ENCODE measurements around the gene UTRN.

UTRN gene

GRCh38 chr6:144314562-144314961 is 29.4 kb downstream of the UTRN start:
- no peak for DNase-seq

GRCh38 chr6:144315226-144315980 is 30.3 kb downstream of the UTRN start:
- DNase-seq, result no peak

GRCh38 chr6:144315981-144316861 is 31.1 kb downstream of the UTRN start:
- DNase-seq, result no peak

- no peak for DNase-seq
Observed at GRCh38 chr6:144316862-144317195, 31.7 kb downstream of the UTRN start.

- no peak for DNase-seq
Observed at GRCh38 chr6:144317736-144318135, 32.6 kb downstream of the UTRN start.

- no peak for DNase-seq
Observed at GRCh38 chr6:144319211-144319610, 34.1 kb downstream of the UTRN start.

GRCh38 chr6:144320741-144321140 is 35.6 kb downstream of the UTRN start:
- DNase-seq, result peak; percentile 79

- DNase-seq, result no peak
Observed at GRCh38 chr6:144321839-144322591, 36.9 kb downstream of the UTRN start.

GRCh38 chr6:144325232-144325631 is 40.1 kb downstream of the UTRN start:
- no peak for DNase-seq

GRCh38 chr6:144326393-144326792 is 41.3 kb downstream of the UTRN start:
- no peak for DNase-seq

- DNase-seq, result no peak
Observed at GRCh38 chr6:144327081-144327480, 41.9 kb downstream of the UTRN start.

GRCh38 chr6:144330017-144330987 is 45.2 kb downstream of the UTRN start:
- DNase-seq, result peak; percentile 89

GRCh38 chr6:144331491-144331969 is 46.4 kb downstream of the UTRN start:
- DNase-seq, result peak; percentile 97

- no peak for DNase-seq
Observed at GRCh38 chr6:144332177-144332576, 47.0 kb downstream of the UTRN start.

GRCh38 chr6:144334150-144334708 is 49.1 kb downstream of the UTRN start:
- DNase-seq, result peak; percentile 85
